ENCODE results near the gene TEX54.

Gene TEX54

GRCh38 chr11:62831520-62832335 is 913 bp downstream of the TEX54 start, which contains the start of gene STX5:
TSS of gene STX5 (minus strand) at chr11:62832051. CDS start at chr11:62831243, 808 bp downstream.
- Histone ChIP-seq H3K36me3 (ENCODE audit: control insufficient read depth in 2 of 2, insufficient read depth in 1 of 2, low read length in 2 of 2) (peaks cover 0 to 61% of the 10 kb centered on the region in 2 experiments; a peak in 2 of 3 replicates), H3K9me3 (ENCODE audit: control insufficient read depth, insufficient read depth, low read depth, low read length) (no peaks in the 10 kb centered on the region), H3K27ac (ENCODE audit: extremely low read depth, low read depth, low read length) (peak within 1 kb of the TSS; percentile 88), H3K4me3 (ENCODE audit: low read depth, low read length) (peak within 1 kb of the TSS; percentile 87), H3K4me1 (ENCODE audit: control insufficient read depth, insufficient read depth, low read length) (peaks cover 2% of the 10 kb centered on the region; the same call in 1 of the 2 replicates)
- ChIA-PET POLR2A (interaction anchor here (0.5 to 5.1 kb wide), 42 partner anchors 9 to 407 kb away, joined by 3 to 93 read pairs (median 5); partner anchors contain the start of genes BSCL2, C11orf98, CSKMT and EEF1G), CTCF (interaction anchor here (1.5 kb wide), 1 partner anchor 44 kb away, joined by 13 read pairs; the partner anchor contains the start of gene TMEM179B)
- TF ChIP-seq ZNF140 (tag by site-specific recombination; IDR thresholded peaks at IDR 0.05) (no peak), ZBTB20 (tag by site-specific recombination; IDR thresholded peaks at IDR 0.05) (0 out of 2 replicates have a peak, but pooled peaks have one; percentile 45), KLF8 (tag by site-specific recombination; IDR thresholded peaks at IDR 0.05) (peak; percentile 27), ZNF692 (tag by site-specific recombination; IDR thresholded peaks at IDR 0.05) (0 out of 2 replicates have a peak, but pooled peaks have one; percentile 79), ZXDB (tag by site-specific recombination; IDR thresholded peaks at IDR 0.05) (peak; percentile 95), PRDM1 (tag by site-specific recombination; IDR thresholded peaks at IDR 0.05) (no peak), KLF10 (tag by site-specific recombination; IDR thresholded peaks at IDR 0.05) (peak; percentile 78; the same call in 1 of the 2 replicates), ZNF324 (tag by site-specific recombination; IDR thresholded peaks at IDR 0.05) (peak; percentile 10; the same call in 1 of the 2 replicates), KLF9 (tag by site-specific recombination; IDR thresholded peaks at IDR 0.05; ENCODE audit: low read depth) (peak; percentile 79), ZNF792 (tag by site-specific recombination; IDR thresholded peaks at IDR 0.05) (no peak), KLF16 (tag by site-specific recombination; IDR thresholded peaks at IDR 0.05) (peak; percentile 49; the same call in 1 of the 2 replicates), ZNF501 (tag by site-specific recombination; IDR thresholded peaks at IDR 0.05) (peak; percentile 50; the same call in 1 of the 2 replicates), ZFP37 (tag by site-specific recombination; IDR thresholded peaks at IDR 0.05) (no peak), ZNF660 (tag by site-specific recombination; IDR thresholded peaks at IDR 0.05) (0 out of 2 replicates have a peak, but pooled peaks have one; percentile 7), ZNF37A (tag by site-specific recombination; IDR thresholded peaks at IDR 0.05) (no peak), ZBTB49 (tag by site-specific recombination; IDR thresholded peaks at IDR 0.05; ENCODE audit: low read depth) (no peak), ZNF560 (tag by site-specific recombination; IDR thresholded peaks at IDR 0.05; ENCODE audit: borderline replicate concordance) (no peak), ZBTB7A (tag by site-specific recombination; IDR thresholded peaks at IDR 0.05; ENCODE audit: low read depth) (no peak), ZNF2 (tag by site-specific recombination; IDR thresholded peaks at IDR 0.05) (no peak), ZNF561 (tag by site-specific recombination; IDR thresholded peaks at IDR 0.05; ENCODE audit: borderline replicate concordance) (0 out of 2 replicates have a peak, but pooled peaks have one; percentile 80), SCRT2 (tag by site-specific recombination; IDR thresholded peaks at IDR 0.05) (0 out of 2 replicates have a peak, but pooled peaks have one; percentile 36), ZNF843 (tag by site-specific recombination; IDR thresholded peaks at IDR 0.05) (0 out of 2 replicates have a peak, but pooled peaks have one; percentile 5)
- TF ChIP-seq, protein P1, sequence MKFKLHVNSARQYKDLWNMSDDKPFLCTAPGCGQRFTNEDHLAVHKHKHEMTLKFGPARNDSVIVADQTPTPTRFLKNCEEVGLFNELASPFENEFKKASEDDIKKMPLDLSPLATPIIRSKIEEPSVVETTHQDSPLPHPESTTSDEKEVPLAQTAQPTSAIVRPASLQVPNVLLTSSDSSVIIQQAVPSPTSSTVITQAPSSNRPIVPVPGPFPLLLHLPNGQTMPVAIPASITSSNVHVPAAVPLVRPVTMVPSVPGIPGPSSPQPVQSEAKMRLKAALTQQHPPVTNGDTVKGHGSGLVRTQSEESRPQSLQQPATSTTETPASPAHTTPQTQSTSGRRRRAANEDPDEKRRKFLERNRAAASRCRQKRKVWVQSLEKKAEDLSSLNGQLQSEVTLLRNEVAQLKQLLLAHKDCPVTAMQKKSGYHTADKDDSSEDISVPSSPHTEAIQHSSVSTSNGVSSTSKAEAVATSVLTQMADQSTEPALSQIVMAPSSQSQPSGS (tag by site-specific recombination; IDR thresholded peaks at IDR 0.05; ENCODE audit: low read depth): peak; percentile 64
- TF ChIP-seq, protein P2, sequence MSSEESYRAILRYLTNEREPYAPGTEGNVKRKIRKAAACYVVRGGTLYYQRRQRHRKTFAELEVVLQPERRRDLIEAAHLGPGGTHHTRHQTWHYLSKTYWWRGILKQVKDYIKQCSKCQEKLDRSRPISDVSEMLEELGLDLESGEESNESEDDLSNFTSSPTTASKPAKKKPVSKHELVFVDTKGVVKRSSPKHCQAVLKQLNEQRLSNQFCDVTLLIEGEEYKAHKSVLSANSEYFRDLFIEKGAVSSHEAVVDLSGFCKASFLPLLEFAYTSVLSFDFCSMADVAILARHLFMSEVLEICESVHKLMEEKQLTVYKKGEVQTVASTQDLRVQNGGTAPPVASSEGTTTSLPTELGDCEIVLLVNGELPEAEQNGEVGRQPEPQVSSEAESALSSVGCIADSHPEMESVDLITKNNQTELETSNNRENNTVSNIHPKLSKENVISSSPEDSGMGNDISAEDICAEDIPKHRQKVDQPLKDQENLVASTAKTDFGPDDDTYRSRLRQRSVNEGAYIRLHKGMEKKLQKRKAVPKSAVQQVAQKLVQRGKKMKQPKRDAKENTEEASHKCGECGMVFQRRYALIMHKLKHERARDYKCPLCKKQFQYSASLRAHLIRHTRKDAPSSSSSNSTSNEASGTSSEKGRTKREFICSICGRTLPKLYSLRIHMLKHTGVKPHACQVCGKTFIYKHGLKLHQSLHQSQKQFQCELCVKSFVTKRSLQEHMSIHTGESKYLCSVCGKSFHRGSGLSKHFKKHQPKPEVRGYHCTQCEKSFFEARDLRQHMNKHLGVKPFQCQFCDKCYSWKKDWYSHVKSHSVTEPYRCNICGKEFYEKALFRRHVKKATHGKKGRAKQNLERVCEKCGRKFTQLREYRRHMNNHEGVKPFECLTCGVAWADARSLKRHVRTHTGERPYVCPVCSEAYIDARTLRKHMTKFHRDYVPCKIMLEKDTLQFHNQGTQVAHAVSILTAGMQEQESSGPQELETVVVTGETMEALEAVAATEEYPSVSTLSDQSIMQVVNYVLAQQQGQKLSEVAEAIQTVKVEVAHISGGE (tag by site-specific recombination; conservative IDR thresholded peaks at IDR 0.05; ENCODE audit: low read depth): peak; percentile 94
- TF ChIP-seq, protein P3, sequence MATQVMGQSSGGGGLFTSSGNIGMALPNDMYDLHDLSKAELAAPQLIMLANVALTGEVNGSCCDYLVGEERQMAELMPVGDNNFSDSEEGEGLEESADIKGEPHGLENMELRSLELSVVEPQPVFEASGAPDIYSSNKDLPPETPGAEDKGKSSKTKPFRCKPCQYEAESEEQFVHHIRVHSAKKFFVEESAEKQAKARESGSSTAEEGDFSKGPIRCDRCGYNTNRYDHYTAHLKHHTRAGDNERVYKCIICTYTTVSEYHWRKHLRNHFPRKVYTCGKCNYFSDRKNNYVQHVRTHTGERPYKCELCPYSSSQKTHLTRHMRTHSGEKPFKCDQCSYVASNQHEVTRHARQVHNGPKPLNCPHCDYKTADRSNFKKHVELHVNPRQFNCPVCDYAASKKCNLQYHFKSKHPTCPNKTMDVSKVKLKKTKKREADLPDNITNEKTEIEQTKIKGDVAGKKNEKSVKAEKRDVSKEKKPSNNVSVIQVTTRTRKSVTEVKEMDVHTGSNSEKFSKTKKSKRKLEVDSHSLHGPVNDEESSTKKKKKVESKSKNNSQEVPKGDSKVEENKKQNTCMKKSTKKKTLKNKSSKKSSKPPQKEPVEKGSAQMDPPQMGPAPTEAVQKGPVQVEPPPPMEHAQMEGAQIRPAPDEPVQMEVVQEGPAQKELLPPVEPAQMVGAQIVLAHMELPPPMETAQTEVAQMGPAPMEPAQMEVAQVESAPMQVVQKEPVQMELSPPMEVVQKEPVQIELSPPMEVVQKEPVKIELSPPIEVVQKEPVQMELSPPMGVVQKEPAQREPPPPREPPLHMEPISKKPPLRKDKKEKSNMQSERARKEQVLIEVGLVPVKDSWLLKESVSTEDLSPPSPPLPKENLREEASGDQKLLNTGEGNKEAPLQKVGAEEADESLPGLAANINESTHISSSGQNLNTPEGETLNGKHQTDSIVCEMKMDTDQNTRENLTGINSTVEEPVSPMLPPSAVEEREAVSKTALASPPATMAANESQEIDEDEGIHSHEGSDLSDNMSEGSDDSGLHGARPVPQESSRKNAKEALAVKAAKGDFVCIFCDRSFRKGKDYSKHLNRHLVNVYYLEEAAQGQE (tag by site-specific recombination; IDR thresholded peaks at IDR 0.05): no peak

All from HEK293 (cell line).